ENCODE measurements around the gene TBCCD1.
"Not testable (repeated sequence)": the region's sequence is repeated elsewhere in the genome, so short reads cannot be mapped to it uniquely, and the experiment has no call there.

Gene TBCCD1

GRCh38 chr3:186509423-186509822 is 57.7 kb downstream of the TBCCD1 start:
- TF ChIP-seq ZFX (IDR thresholded peaks at IDR 0.05), result no peak
- TF ChIP-seq, protein P1, sequence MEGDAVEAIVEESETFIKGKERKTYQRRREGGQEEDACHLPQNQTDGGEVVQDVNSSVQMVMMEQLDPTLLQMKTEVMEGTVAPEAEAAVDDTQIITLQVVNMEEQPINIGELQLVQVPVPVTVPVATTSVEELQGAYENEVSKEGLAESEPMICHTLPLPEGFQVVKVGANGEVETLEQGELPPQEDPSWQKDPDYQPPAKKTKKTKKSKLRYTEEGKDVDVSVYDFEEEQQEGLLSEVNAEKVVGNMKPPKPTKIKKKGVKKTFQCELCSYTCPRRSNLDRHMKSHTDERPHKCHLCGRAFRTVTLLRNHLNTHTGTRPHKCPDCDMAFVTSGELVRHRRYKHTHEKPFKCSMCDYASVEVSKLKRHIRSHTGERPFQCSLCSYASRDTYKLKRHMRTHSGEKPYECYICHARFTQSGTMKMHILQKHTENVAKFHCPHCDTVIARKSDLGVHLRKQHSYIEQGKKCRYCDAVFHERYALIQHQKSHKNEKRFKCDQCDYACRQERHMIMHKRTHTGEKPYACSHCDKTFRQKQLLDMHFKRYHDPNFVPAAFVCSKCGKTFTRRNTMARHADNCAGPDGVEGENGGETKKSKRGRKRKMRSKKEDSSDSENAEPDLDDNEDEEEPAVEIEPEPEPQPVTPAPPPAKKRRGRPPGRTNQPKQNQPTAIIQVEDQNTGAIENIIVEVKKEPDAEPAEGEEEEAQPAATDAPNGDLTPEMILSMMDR (conservative IDR thresholded peaks at IDR 0.05), result no peak

DNA sequence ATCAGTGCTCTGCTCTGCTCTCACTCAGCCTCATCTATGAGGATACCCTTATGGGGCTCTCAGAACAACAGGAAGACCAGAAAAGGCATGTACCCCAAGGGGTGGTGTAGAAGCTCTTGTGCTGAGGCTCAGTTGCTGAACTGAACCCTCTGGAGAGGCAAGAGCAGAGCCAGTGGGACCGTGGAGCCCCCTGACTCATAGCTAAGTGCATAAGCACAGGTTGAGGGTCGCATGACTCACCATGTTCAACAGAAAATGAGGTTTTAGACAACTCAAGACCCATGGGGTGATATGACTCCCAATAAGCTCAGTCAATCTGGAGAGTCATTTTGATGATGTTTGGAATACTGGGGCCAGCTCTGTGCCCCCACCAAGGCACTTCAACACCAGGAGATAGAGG is 60.3 kb downstream of the TBCCD1 start:
- TF ChIP-seq, protein P1 (conservative IDR thresholded peaks at IDR 0.05), result no peak
- no peak for TF ChIP-seq ZFX (IDR thresholded peaks at IDR 0.05)
- no peak overlapping the region for H3K27ac ChIP-seq

More at GRCh38 chr3:186509423-186509822, 57.7 kb downstream of the TBCCD1 start:
- no peak overlapping the region for H3K27ac ChIP-seq

GRCh38 chr3:186506191-186506739 is 60.9 kb downstream of the TBCCD1 start:
- no peak overlapping the region for H3K27ac ChIP-seq
- no peak for TF ChIP-seq ZFX (IDR thresholded peaks at IDR 0.05)

GRCh38 chr3:186502966-186503712 is 64.0 kb downstream of the TBCCD1 start:
- no peak for TF ChIP-seq ZFX (IDR thresholded peaks at IDR 0.05)
- TF ChIP-seq, protein P1 (conservative IDR thresholded peaks at IDR 0.05), result no peak
- H3K27ac ChIP-seq, result no peak overlapping the region

- no peak for TF ChIP-seq ZFX (IDR thresholded peaks at IDR 0.05)
- TF ChIP-seq, protein P1 (conservative IDR thresholded peaks at IDR 0.05), result no peak
- H3K27ac ChIP-seq, result no peak overlapping the region
These were observed 64.8 kb downstream of the TBCCD1 start for GRCh38 chr3:186502138-186502948.

- not testable (repeated sequence) for H3K27ac ChIP-seq
These were observed 67.2 kb downstream of the TBCCD1 start for GRCh38 chr3:186499949-186500348.

- H3K27ac ChIP-seq, result not testable (repeated sequence)
These were observed 69.1 kb downstream of the TBCCD1 start for GRCh38 chr3:186498022-186498421.

DNA sequence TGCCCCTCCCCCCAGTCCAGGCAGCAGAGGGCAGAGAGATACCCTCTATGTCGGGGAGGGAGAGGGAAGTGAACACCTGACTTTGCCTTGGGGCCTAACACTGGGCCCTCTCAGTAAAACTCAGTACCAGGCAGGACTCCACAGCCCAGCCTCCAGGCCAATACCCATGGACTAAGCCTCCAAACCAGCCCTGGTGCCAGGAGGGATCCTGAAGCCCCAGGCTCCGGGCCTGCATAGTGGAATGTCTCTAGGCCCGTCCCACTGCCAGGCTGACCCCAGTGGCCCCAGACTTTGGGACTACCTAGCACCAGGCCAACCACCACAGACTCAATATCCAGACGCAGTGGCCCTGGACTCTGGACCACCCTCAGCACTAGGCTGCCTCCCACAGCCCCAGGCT is 69.5 kb downstream of the TBCCD1 start:
- H3K27ac ChIP-seq, result no peak overlapping the region
- TF ChIP-seq, protein P1 (conservative IDR thresholded peaks at IDR 0.05), result no peak
- no peak for TF ChIP-seq ZFX (IDR thresholded peaks at IDR 0.05)

All from C4-2B (cell line).